NK-92 (cell line): ENCODE results near the gene ALDH3A1.

Experiments used
- DNase-seq: peaks from one replicate; lab custom pipeline; 2025; ENCODE audit not compliant: unreplicated experiment; lab: John Stamatoyannopoulos, UW

The ALDH3A1 gene

GRCh38 chr17:19760746-19761145 is 12.6 kb upstream of the ALDH3A1 start:
- no peak for DNase-seq

DNA sequence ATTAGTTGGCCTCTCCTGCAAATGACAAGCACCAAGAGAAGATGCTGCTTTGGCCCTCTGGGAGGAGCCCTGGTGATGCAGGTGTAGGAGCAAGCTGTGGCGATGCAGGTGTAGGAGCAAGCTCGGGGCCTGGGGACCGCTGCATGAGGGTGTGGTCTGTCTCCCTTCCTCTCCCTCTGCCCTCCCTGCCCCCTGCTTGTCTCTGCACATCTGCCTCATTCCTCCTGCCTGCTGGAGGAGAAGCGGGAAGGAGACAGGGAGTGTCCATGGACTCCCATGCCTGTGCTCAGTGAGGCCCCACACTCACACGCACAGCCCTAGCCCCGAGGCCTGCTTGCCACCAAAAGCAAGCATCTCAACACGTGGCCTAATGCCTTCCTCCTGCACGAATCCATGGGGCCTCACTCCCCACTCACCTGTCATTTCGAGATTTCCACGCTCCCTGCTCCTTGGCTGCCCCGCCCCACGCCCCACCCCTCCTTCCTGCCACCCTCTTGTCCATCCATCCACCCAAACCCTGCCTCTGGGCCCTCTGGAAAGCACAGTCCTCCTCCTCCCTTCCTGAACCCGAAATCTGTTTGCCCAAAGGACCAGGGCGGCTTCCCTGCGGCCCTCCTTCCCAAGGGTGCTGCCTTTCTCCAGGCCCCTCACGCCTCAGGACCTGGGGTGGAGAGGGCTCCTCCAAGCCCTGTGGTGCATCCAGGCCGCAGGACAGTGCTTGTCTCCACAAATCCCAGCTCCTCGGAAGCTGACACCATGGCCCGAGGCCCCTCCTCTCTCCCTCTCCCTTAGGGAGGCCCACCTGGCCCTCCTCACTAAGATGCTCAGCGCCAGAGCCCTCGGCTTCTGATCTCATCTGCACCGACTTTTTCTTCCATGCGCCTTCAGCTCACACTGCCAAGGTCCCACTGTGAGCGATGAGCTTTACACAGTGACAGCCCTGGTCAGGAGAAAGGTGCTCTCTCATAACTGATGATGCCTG is 11.8 kb upstream of the ALDH3A1 start:
- no peak for DNase-seq

DNA sequence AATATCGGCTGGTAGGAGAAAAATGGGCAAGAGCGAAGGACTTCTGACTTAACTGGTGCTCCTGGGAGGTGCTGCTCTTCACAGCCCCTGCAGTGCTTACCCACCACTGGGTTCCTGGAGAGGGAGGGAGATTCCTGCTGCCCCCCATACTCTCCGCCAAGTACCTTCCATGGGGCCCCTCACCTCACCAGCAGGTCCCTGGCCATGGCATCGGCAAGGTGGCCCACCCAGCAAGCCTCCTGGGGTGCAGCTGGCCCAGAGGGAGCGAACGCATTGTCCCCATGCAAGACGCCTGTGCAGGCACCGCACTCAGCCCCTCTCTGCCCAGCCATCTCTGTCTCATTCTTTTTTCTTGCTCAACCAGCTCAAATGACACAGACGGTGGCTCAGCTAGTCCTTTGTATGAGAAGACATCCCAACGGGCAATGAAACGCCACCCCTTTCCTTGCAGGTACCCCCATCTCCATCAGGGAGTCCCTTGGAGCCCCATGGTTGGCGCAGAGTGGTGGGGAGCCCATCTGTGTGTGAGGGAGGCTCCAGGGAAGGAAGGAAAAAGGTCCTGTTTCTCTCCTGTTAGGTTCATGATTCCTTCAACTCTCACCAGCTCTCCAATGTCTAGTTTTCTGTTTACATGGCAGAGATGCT is 9.6 kb upstream of the ALDH3A1 start:
- no peak for DNase-seq

DNA sequence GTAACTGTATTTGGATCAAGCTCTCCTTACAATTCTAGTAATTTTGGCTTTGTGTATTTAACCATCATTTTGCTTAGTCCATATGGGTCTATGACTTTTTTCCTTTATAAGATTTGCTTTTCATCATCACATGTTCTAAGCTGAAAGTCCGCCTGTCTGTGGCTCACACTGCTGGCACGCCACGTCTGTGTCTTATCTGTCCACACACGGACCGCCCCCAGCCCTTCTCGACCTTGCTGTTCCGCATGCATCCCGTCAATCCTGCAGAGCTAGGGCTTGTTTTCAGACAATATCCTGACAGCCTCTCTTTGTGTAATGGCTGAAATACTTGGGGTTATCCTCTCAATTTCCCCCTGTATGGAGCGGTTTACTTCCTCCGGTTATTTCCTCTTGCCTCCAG is 8.4 kb upstream of the ALDH3A1 start:
- no peak for DNase-seq

GRCh38 chr17:19755821-19756510 is 7.9 kb upstream of the ALDH3A1 start:
- no peak for DNase-seq

GRCh38 chr17:19755392-19755791 is 7.3 kb upstream of the ALDH3A1 start:
- no peak for DNase-seq

DNA sequence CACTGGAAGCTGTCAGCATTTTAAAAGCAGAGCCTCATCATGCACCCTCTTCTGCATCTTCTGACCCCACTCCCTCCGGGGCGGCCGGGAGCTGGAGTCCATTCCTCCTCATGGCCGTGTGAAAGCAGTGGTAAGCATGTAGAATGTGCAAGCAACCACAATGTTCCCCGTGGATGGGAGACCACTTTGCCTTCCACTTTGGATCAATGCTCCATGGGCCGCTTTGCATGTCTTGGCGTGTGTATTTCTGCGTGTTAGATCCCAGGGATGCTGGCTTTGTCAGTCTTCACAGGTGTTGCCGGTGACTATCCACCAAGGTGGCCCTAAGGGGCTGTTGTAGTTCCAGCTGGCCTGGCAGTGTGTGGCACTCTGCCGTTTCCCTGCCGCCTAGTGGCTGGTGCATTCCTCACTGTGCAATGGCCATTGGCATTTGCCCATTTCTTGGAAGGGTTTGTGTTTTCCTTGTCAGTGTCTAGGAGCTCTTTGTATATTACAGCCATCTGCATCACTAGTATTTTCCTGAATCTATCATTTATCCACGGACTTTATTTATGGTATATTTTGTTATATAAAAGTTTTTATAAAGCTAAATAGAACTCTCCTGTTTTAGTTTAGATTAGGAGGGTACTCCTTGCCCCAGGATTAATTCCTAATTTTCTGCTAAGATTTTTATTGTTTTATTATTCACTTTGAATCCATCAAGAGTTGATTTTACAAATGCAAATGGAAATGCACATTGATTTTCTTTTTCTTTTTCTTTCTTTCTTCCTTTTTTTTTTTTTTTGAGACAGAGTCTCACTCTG is 5.8 kb upstream of the ALDH3A1 start:
- no peak for DNase-seq

DNA sequence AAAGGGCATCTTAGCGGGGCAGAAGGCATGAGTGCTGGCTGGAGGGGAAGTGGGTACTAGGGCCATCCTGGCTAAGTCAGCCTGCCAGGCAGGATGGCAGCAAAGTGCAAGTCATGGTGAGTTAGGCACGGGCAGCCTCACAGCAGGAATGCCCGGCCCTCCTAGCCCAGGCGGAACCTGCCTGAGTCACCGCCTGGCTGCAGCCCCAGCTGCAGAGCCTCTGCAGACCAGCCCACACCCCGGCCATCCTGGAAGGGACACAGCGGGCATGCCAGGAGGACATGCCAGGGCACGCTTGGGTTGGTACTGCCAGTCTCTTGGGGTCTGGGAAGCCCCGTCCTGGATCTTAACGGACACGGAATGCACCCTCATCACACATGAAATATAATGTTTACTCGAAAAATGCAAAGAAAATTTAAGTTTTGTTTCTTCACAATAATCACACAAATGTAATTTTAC is 5.0 kb upstream of the ALDH3A1 start:
- no peak for DNase-seq

DNA sequence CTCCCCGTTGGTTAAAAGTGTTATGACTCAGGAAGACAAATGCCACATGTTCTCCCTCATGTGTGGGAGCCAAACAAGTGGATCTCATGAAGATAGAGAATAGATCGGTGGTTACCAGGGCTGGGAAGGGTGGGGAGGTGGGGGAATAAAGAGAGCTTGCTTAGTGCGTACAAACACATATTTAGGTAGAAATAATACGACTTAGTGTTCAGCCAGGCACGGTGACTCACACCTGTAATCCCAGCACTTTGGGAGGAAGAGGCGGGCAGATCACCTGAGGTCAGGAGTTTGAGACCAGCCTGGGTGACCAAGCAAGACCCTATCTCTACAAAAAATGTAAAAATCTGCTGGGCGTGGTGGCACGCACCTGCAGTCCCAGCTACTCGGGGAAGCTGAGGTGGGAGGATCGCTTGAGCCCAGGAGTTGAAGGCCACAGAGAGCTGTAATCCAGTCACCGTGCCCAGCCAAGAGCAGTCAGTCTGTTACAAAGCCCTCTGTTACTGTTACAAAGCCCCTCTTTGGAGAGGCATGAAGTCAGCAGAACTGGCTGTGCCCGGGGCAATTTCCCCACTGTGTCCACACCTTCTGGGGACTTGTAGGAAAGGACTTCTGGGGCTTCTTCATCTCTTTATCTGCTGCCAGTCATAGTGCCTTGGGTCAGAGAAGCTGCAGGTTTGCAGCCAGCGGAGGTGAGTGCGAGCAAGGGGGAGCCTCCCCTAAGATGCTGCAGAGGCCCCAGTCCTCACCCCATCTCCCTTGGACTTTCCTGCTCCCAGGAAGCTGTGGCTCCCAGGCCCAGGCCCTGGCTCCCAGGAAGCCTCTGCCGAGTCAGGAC is 4.3 kb upstream of the ALDH3A1 start:
- DNase-seq, result no peak

- DNase-seq, result no peak
Observed at GRCh38 chr17:19750835-19751234, 2.7 kb upstream of the ALDH3A1 start.

DNA sequence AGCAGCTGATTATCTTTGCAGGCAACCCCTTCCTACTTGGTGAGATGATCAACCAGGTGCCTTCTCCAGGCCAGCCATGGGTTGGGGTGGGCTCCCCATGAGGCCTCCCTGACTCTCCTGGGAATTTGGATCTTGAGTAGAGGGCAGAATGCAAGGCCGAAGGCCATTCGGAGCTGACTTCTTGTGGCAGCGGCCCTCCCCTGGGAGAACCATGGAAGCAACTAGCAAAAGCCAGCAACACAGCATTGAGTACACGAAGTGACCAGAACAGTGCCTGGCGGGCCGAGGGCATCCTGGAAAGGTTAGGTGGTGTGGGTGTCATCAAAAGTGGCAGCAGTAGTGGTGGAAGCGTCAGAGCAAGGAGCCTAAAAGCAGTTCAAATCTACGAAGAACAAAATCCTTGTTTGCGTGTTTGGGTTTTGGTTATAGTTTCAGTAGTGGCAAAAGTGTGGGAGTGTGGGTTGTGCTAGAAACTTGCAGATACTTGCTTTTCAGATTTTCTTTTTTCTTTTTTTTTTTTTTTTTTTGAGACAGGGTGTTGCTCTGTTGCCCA is 2.0 kb upstream of the ALDH3A1 start:
- no peak for DNase-seq

DNA sequence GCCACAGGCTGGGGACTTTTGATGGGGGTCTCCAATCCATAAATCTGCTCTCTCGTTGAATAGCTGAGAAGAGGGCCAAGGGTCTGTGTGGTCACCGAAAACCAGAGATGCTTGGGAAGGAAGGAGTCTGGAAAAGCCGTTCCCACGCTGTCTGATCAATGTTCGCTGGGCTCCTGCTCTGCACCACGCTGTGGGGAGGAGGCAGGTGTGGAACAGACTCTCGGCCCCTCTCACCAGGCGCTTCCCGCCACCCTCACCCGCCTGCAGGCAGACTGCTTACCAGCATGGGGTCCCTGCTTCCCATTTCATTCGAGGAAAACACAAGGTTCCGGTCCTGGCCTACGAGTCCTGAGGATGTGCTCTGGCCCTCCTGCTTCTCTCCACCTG is 702 bp upstream of the ALDH3A1 start:
- no peak for DNase-seq

DNA sequence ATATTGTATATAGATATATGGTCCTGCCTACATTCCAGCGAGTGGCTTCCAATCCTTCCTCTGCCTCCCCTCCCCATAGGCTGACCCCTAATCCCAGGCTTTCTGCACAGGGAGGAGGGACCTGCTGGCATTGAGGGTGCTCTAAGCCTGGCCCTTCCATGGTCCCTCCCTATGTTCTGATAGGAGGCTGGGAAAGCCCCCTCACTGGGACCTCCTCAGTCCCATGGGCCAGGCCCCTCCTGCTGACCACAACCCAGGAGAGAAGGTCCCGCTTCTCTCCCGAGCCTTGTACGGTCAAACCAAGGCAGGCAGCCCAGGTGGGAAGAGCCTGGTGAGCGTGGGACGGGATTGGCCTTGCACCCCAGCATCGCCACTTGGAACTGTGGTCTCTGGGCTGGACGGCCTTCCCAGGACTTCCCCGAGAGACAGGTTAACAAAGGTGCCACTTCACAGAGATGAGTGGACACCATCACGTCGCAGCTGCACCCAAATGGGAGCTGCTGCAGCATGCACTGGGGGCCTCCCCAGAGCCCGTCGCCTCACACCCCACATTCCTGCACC is 859 bp downstream of the ALDH3A1 start:
- no peak for DNase-seq

- no peak for DNase-seq
Observed at GRCh38 chr17:19746517-19746916, 1.6 kb downstream of the ALDH3A1 start.

GRCh38 chr17:19744922-19745757 is 3.0 kb downstream of the ALDH3A1 start:
- DNase-seq, result no peak

DNA sequence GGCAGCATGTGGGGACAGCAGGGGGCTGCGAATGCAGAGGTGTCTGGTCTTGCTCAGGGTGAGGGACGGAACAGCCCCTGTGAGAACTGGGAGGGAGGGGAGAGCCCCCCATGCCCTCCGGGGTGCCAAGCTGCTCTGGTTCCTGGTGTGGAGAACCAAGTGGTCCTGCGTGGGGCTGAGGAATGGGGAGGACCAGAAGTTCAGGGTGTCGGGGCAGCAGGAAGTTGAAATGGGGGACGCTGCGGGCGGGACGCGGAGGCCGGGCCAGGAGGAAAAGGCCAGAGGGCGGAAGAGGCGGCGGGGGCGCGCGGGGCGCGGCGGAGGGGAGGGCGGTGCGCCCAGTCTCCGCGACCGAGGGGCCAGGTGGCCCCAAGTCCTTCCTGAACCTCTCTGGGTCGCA is 3.6 kb downstream of the ALDH3A1 start:
- DNase-seq, result no peak

- DNase-seq, result no peak
Observed at GRCh38 chr17:19743101-19744100, 4.7 kb downstream of the ALDH3A1 start.
